ENCODE results near the gene FGF1. TPM values are rescaled to one million over a fixed set of nuclear protein-coding genes. Genes with fewer than 3 reads are reported as not detected.

FGF1 gene
- total RNA-seq, 1 donor from 2014 or later = 0.07 TPM

GRCh38 chr5:142700566-142700965 lies 14.7 kb upstream of the FGF1 start:
- no peaks in the 10 kb centered on the region for H3K36me3 Mint-ChIP-seq
- H3K9me3 Mint-ChIP-seq = peaks cover 8% of the 10 kb centered on the region

GRCh38 chr5:142699184-142699720 lies 13.4 kb upstream of the FGF1 start:
- Mint-ChIP-seq H3K4me1 (peaks cover 25% of the 10 kb centered on the region), H3K4me3 (no peak overlapping the region), H3K36me3 (no peaks in the 10 kb centered on the region), H3K27ac (no peak overlapping the region), H3K9me3 (no peaks in the 10 kb centered on the region), H3K27me3 (ENCODE audit: low read depth) (peaks cover 1% of the 10 kb centered on the region)
- TF ChIP-seq, protein P1, sequence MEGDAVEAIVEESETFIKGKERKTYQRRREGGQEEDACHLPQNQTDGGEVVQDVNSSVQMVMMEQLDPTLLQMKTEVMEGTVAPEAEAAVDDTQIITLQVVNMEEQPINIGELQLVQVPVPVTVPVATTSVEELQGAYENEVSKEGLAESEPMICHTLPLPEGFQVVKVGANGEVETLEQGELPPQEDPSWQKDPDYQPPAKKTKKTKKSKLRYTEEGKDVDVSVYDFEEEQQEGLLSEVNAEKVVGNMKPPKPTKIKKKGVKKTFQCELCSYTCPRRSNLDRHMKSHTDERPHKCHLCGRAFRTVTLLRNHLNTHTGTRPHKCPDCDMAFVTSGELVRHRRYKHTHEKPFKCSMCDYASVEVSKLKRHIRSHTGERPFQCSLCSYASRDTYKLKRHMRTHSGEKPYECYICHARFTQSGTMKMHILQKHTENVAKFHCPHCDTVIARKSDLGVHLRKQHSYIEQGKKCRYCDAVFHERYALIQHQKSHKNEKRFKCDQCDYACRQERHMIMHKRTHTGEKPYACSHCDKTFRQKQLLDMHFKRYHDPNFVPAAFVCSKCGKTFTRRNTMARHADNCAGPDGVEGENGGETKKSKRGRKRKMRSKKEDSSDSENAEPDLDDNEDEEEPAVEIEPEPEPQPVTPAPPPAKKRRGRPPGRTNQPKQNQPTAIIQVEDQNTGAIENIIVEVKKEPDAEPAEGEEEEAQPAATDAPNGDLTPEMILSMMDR (IDR thresholded peaks at IDR 0.05; ENCODE audit: unreplicated experiment) = peak; percentile 96
- peak; percentile 63 to 92 for DNase-seq (ENCODE audit: low spot score in 2 of 2, unreplicated experiment in 2 of 2)

More at GRCh38 chr5:142700566-142700965, 14.7 kb upstream of the FGF1 start:
- DNase-seq (ENCODE audit: low spot score in 2 of 2, unreplicated experiment in 2 of 2) = no peak
- H3K27ac Mint-ChIP-seq = no peak overlapping the region
- peaks cover 1% of the 10 kb centered on the region for H3K27me3 Mint-ChIP-seq (ENCODE audit: low read depth)
- TF ChIP-seq, protein P1 (IDR thresholded peaks at IDR 0.05; ENCODE audit: unreplicated experiment) = no peak
- H3K4me3 Mint-ChIP-seq = no peak overlapping the region
- H3K4me1 Mint-ChIP-seq = peaks cover 25% of the 10 kb centered on the region

DNA sequence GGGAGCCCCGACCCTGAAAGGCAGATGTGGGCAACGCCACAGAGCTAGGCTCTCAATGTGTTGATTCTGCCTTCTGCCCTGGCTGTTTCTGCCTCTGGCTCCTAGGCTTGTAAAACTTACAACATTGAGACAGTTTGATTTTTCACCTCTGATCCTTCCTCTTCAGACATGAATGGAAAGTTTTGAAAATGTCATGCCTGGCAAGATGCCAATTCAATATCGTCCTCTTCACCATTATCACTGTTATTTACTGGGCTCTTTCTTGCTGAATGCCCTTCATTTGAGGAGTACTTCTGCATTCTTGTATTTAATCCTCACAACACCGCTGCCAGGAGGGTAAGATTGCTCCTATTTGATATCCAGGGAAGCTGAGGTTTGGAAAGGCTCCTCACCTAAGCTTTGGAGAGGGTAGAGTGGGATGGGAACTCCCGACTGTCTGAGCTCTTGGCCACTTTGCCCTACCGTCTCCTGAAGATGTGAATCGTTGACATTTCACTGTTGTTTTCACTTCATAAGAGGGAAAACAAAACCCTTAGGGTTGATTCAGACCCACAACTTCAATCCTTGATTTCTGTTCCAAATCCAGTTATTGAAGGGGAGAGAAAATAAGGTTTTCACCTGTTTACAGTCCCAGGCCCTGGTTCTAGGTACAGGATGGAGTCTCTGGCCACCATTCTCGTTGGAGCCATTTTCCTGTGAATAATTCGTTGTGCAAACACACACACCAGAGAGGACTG lies 12.7 kb upstream of the FGF1 start:
- TF ChIP-seq, protein P1 (IDR thresholded peaks at IDR 0.05; ENCODE audit: unreplicated experiment) = no peak
- Mint-ChIP-seq H3K4me1 (peaks cover 25% of the 10 kb centered on the region), H3K4me3 (no peak overlapping the region), H3K9me3 (no peaks in the 10 kb centered on the region), H3K36me3 (no peaks in the 10 kb centered on the region), H3K27ac (peak overlapping the region; percentile 20), H3K27me3 (ENCODE audit: low read depth) (no peaks in the 10 kb centered on the region)
- no peak for DNase-seq (ENCODE audit: low spot score in 2 of 2, unreplicated experiment in 2 of 2)

DNA sequence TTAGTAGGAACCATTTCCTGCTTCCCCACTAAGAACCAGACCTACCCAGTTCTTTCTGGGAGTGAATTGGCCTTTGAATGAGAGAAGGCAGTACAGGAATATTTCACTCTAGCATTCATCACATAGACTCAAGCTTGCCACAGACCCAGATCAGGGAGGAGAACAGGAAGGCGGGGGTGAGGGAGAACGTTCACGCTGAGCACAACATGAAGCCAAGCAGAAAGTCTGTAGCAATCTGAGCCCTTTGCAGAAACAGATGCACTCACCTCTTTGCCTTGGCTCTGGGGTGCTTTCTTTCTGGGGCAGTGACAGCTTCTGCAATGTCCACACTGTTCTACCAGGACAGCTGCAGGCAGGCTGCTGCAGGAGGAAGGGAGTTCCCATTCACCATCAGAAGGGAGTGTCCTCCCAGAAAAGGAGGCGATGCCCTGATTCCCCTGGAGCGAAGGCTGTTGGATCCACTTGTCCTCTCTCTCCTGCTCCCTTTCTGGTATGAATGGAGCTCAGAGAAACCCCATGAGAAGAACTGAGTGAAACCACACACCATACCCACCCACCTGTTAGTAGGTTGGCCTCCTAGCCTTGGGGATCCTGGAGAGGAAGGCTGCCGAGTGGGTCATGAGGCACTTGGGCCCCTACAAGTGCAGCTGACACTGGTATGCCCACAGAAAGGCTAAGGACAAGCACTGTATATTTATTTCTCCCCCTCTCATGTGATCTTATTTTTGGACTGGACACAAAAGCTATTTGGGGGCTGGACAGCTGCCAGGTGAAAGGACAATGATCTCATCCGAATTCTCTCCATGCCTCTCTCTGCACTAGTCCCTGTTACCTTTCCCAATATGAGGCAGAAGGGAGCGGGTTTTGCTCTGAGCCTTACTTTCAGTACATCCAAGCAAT lies 11.7 kb upstream of the FGF1 start:
- H3K4me3 Mint-ChIP-seq = no peak overlapping the region
- peak overlapping the region; percentile 20 for H3K27ac Mint-ChIP-seq
- TF ChIP-seq, protein P1 (IDR thresholded peaks at IDR 0.05; ENCODE audit: unreplicated experiment) = no peak
- no peaks in the 10 kb centered on the region for H3K36me3 Mint-ChIP-seq
- H3K9me3 Mint-ChIP-seq = no peaks in the 10 kb centered on the region
- H3K4me1 Mint-ChIP-seq = peaks cover 25% of the 10 kb centered on the region
- no peaks in the 10 kb centered on the region for H3K27me3 Mint-ChIP-seq (ENCODE audit: low read depth)
- DNase-seq (ENCODE audit: low spot score in 2 of 2, unreplicated experiment in 2 of 2) = no peak

GRCh38 chr5:142696379-142696778 lies 10.5 kb upstream of the FGF1 start:
- no peaks in the 10 kb centered on the region for H3K27me3 Mint-ChIP-seq (ENCODE audit: low read depth)

More at GRCh38 chr5:142696379-142696778, 10.5 kb upstream of the FGF1 start:
- H3K4me3 Mint-ChIP-seq = no peak overlapping the region
- TF ChIP-seq, protein P1 (IDR thresholded peaks at IDR 0.05; ENCODE audit: unreplicated experiment) = no peak
- no peaks in the 10 kb centered on the region for H3K36me3 Mint-ChIP-seq
- no peaks in the 10 kb centered on the region for H3K9me3 Mint-ChIP-seq
- DNase-seq (ENCODE audit: low spot score in 2 of 2, unreplicated experiment in 2 of 2) = no peak
- peaks cover 25% of the 10 kb centered on the region for H3K4me1 Mint-ChIP-seq
- H3K27ac Mint-ChIP-seq = no peak overlapping the region

All from mesothelial cell of epicardium (in vitro differentiated cells).